Psoas muscle (tissue), 8 donors: ENCODE measurements around the gene POLR3GL. TPM values are rescaled to one million over a fixed set of nuclear protein-coding genes. Genes with fewer than 3 reads are reported as not detected.

Experiments used
- ATAC-seq, 4 donors: fragments of 200-7000 bp; cut with Tn5 transposase; one replicate each; pipeline ENCODE4 v1.9.1; 2020; ENCODE audit warnings: moderate library complexity in 3 of 4, mild to moderate bottlenecking in 2 of 4
- DNase-seq, 2 donors: peaks; one replicate each; pipeline ENCODE4 v3.0.0-alpha.2; 2020
- H3K27ac ChIP-seq: fragments of 200-600 bp; one replicate; pipeline ENCODE4 v1.8.0; 2022
- H3K27me3 ChIP-seq, 3 donors: fragments of 200-600 bp in 1 of 3; one replicate each; pipeline versions ENCODE4 v1.6.1 to v1.8.0; 2013 to 2022; ENCODE audit warnings: low read length in 2 of 3, mild to moderate bottlenecking in 2 of 3, moderate library complexity in 1 of 3; ENCODE audit not compliant: insufficient read depth in 3 of 3
- H3K36me3 ChIP-seq, 2 donors: fragments of 200-600 bp in 1 of 2; one replicate each; pipeline versions ENCODE4 v1.6.1 to v1.8.0; 2013 to 2022; ENCODE audit warnings: low read depth in 1 of 2, mild to moderate bottlenecking in 1 of 2, moderate library complexity in 1 of 2; ENCODE audit not compliant: insufficient read depth in 1 of 2
- H3K4me1 ChIP-seq: fragments of 200-600 bp; one replicate; pipeline ENCODE4 v1.8.0; 2022
- H3K4me3 ChIP-seq: fragments of 200-600 bp; one replicate; pipeline ENCODE4 v1.8.0; 2022; ENCODE audit warnings: mild to moderate bottlenecking
- H3K9me3 ChIP-seq: fragments of 200-600 bp; one replicate; pipeline ENCODE4 v1.8.0; 2022
- CTCF ChIP-seq: fragments of 200-600 bp; IDR thresholded peaks from one replicate; pipeline ENCODE4 v1.8.0; 2022; ENCODE audit warnings: antibody characterized with exemption
- WGBS, 3 donors: extraction: QIAGEN DNeasy Blood & Tissue Kit; methylation state at CpG; one replicate each; pipeline versions ENCODE4 v1.1.6 to v1.1.7; 2013; 5-methylcytosine and 5-hydroxymethylcytosine counted together
- intact Hi-C, 2 donors: fragments of 100-400 bp; cut with DNase I; formaldehyde crosslinking; loops; one replicate each; pipeline versions ENCODE4 v1.11.0 to v1.14.2; 2022
- polyA plus RNA-seq, 3 donors: library from polyadenylated mRNA; stranded (reverse); fragments of 200-250 nt; gene quantifications; one replicate each; pipeline ENCODE4 v1.2.3, GENCODE V29; 2013
- total RNA-seq, 4 donors: library from RNA; stranded (reverse); fragmentation: NEBNext Ultra II Directional in 2 of 4; extraction: Animal tissue kit (Norgen Biotek cat#: 25700) in 2 of 4; gene quantifications; one replicate each; pipeline versions ENCODE4 v1.2.1 to v1.2.4, GENCODE V29; 2021 to 2023
- donor health status: healthy with polysubstance abuse.
- donor health status: DM: no; HTN: no; CAD: no; lungs with moderate emphysema.
- donor health status: Bipolar disorder and iron deficiency.
- donor health status: healthy.
- donor health status: DM: yes; HTN: yes; CAD: no.
- donor health status: DM: no; HTN: no; CAD: no.
- donor health status: DM: no; HTN: no; CAD: no.
- donor health status: DM: yes; HTN: yes; CAD: no.

Gene POLR3GL
- total and polyA plus RNA-seq, 7 donors: 30.5 to 139 (median 59.9) TPM

GRCh38 chr1:145996433-145997015, 32.0 kb downstream of the POLR3GL start, which contains the start of gene TXNIP:
TSS of gene TXNIP (minus strand) at chr1:145996579. CDS start at chr1:145996266, 313 bp downstream.
- DNase-seq (peak; percentile 99 to 100), ATAC-seq (peak; percentile 60 to 82 (median 72))
- intact Hi-C loops: loop anchor here in 1 of 2 donors (2.0 kb wide), 1 partner anchor 14 kb away; no protein-coding TSS in a partner anchor
- Histone ChIP-seq H3K27ac (peak within 1 kb of the TSS; percentile 98), H3K9me3 (no peaks in the 10 kb centered on the region), H3K4me1 (peaks cover 29% of the 10 kb centered on the region), H3K36me3 (peaks cover 24 to 39% of the 10 kb centered on the region in 2 donors), H3K27me3 (no peaks in the 10 kb centered on the region), H3K4me3 (peak within 1 kb of the TSS; percentile 80)
- no peak for TF ChIP-seq CTCF
- 0 to 1% (median 0%) methylated on average over 30 of the region's 30 CpGs for WGBS, 3 donors

- Histone ChIP-seq H3K9me3 (no peaks in the 10 kb centered on the region), H3K27me3 (no peaks in the 10 kb centered on the region), H3K36me3 (peaks cover 24 to 39% of the 10 kb centered on the region in 2 donors), H3K4me1 (peaks cover 29% of the 10 kb centered on the region), H3K27ac (peak overlapping the region; percentile 98), H3K4me3 (peak overlapping the region; percentile 80)
- TF ChIP-seq CTCF: no peak
- intact Hi-C loops: loop anchor here in 1 of 2 donors (2.0 kb wide), 1 partner anchor 14 kb away; no protein-coding TSS in a partner anchor
- peak; percentile 16 to 42 (median 22) for ATAC-seq
- peak; percentile 70 to 84 for DNase-seq
- 8 to 10% (median 10%) methylated on average over 12 of the region's 12 CpGs for WGBS, 3 donors
Measured at GRCh38 chr1:145997016-145997717, 32.7 kb downstream of the POLR3GL start.

GRCh38 chr1:145997718-145998023, 33.2 kb downstream of the POLR3GL start:
- no peak for ATAC-seq
- H3K9me3 ChIP-seq: no peaks in the 10 kb centered on the region
- intact Hi-C loops: loop anchor here in 1 of 2 donors (2.0 kb wide), 1 partner anchor 15 kb away; no protein-coding TSS in a partner anchor
- H3K4me1 ChIP-seq: peaks cover 29% of the 10 kb centered on the region
- H3K36me3 ChIP-seq: peaks cover 24 to 36% of the 10 kb centered on the region in 2 donors
- peak overlapping the region; percentile 80 for H3K4me3 ChIP-seq
- peak overlapping the region; percentile 98 for H3K27ac ChIP-seq
- no peak for TF ChIP-seq CTCF
- no peaks in the 10 kb centered on the region for H3K27me3 ChIP-seq
- WGBS, 3 donors: 0 to 2% (median 1%) methylated on average over 3 of the region's 3 CpGs
- no peak for DNase-seq

GRCh38 chr1:145999321-146000024, 35.0 kb downstream of the POLR3GL start:
- H3K4me1 ChIP-seq: peaks cover 25% of the 10 kb centered on the region

More at GRCh38 chr1:145999321-146000024, 35.0 kb downstream of the POLR3GL start:
- no peaks in the 10 kb centered on the region for H3K9me3 ChIP-seq
- peaks cover 12 to 18% of the 10 kb centered on the region in 2 donors for H3K36me3 ChIP-seq
- peak overlapping the region; percentile 98 for H3K27ac ChIP-seq
- ATAC-seq: peak; percentile 29 to 49 (median 44)
- TF ChIP-seq CTCF: no peak
- WGBS, 3 donors: 4 to 6% (median 4%) methylated on average over 5 of the region's 5 CpGs
- intact Hi-C loops: loop anchor here in 1 of 2 donors (5.0 kb wide), 1 partner anchor 52 kb away; no protein-coding TSS in a partner anchor
- peak in 1 of 2 donors; percentile 78 for DNase-seq
- H3K27me3 ChIP-seq: no peaks in the 10 kb centered on the region
- H3K4me3 ChIP-seq: peak overlapping the region; percentile 80
